GM23248 (cell line): ENCODE results near the gene FBP2. TPM values are rescaled to one million over a fixed set of nuclear protein-coding genes. Genes with fewer than 3 reads are reported as not detected.

ENCODE experiments used
- DNase-seq: peaks from one replicate; pipeline ENCODE4 v3.0.0-alpha.2; 2015
- H2AFZ ChIP-seq: fragments of 200-600 bp; sonication (generic); 2 replicates; pipeline ENCODE4 v1.6.1; 2016; ENCODE audit warnings: antibody characterized with exemption
- H3F3A ChIP-seq: fragments of 200-600 bp; sonication (generic); 2 replicates; pipeline ENCODE4 v1.6.1; 2016; ENCODE audit warnings: mild to moderate bottlenecking, antibody characterized with exemption, mixed run types; ENCODE audit not compliant: insufficient read depth
- H3K27ac ChIP-seq: fragments of 200-600 bp; sonication (generic); 2 replicates; pipeline ENCODE4 v1.5.1; 2016; ENCODE audit warnings: mild to moderate bottlenecking
- H3K27me3 ChIP-seq: fragments of 200-600 bp; sonication (generic); replicated peaks from 2 replicates; pipeline ENCODE4 v1.6.1; 2016; ENCODE audit warnings: mild to moderate bottlenecking; ENCODE audit not compliant: insufficient read depth
- H3K36me3 ChIP-seq: fragments of 200-600 bp; sonication (generic); 2 replicates; pipeline ENCODE4 v1.6.1; 2016; ENCODE audit warnings: low read depth, mild to moderate bottlenecking
- H3K4me1 ChIP-seq: fragments of 200-600 bp; sonication (generic); 2 replicates; pipeline ENCODE4 v1.6.1; 2016; ENCODE audit warnings: mild to moderate bottlenecking; ENCODE audit not compliant: insufficient read depth
- H3K4me2 ChIP-seq: fragments of 200-600 bp; sonication (generic); one replicate; pipeline ENCODE4 v1.6.1; 2016; ENCODE audit warnings: mild to moderate bottlenecking; ENCODE audit not compliant: unreplicated experiment
- H3K4me3 ChIP-seq: fragments of 200-600 bp; sonication (generic); 2 replicates; pipeline ENCODE4 v1.5.1; 2016; ENCODE audit warnings: mild to moderate bottlenecking
- H3K79me2 ChIP-seq: fragments of 200-600 bp; sonication (generic); 2 replicates; pipeline ENCODE4 v1.6.1; 2016; ENCODE audit warnings: mild to moderate bottlenecking; ENCODE audit not compliant: insufficient read depth
- H3K9ac ChIP-seq: fragments of 200-600 bp; sonication (generic); 2 replicates; pipeline ENCODE4 v1.6.1; 2016; ENCODE audit warnings: mild to moderate bottlenecking
- H3K9me2 ChIP-seq: fragments of 200-600 bp; sonication (generic); 2 replicates; pipeline ENCODE4 v1.6.1; 2016; ENCODE audit warnings: mixed run types, mild to moderate bottlenecking, moderate library complexity; ENCODE audit not compliant: insufficient read depth
- H3K9me3 ChIP-seq: fragments of 200-600 bp; sonication (generic); one replicate; pipeline ENCODE4 v1.6.1; 2017; ENCODE audit warnings: low read depth
- H4K20me1 ChIP-seq: fragments of 200-600 bp; sonication (generic); 2 replicates; pipeline ENCODE4 v1.6.0; 2016; ENCODE audit not compliant: insufficient read depth
- EZH2 ChIP-seq: fragments of 200-600 bp; sonication (generic); IDR thresholded peaks from 2 replicates; pipeline ENCODE4 v1.6.1; 2018; ENCODE audit warnings: antibody characterized with exemption, mild to moderate bottlenecking; ENCODE audit not compliant: insufficient read depth, poor library complexity, severe bottlenecking
- EZH2phosphoT487 ChIP-seq: fragments of 200-600 bp; sonication (generic); IDR thresholded peaks from 2 replicates; pipeline ENCODE4 v1.6.1; 2018; ENCODE audit warnings: antibody characterized with exemption, moderate library complexity, mild to moderate bottlenecking, low read depth; ENCODE audit not compliant: insufficient read depth
- WGBS, 2 experiments: methylation state at CpG; one replicate each; pipeline ENCODE4 v1.1.6; 2015 to 2017; ENCODE audit warnings: low lambda C conversion rate in 2 of 2, low coverage in 1 of 2; ENCODE audit errors: missing lambda C conversion rate in 2 of 2; 5-methylcytosine and 5-hydroxymethylcytosine counted together
- in situ Hi-C: fragments of 300-500 bp; cut with MboI; formaldehyde crosslinking; loops from 2 replicates; pipeline ENCODE4 v1.15.0; 2020
- polyA plus RNA-seq: library from polyadenylated mRNA; unstranded; fragments of >200 nt; fragmentation: Nextera tagmentation; extraction: Ambion mirVana; gene quantifications from 2 replicates; pipeline ENCODE4 v1.2.1, GENCODE V29; 2016
- total RNA-seq: library from RNA; depleted of rRNA; stranded (reverse); fragments of >200 nt; shearing (Covaris generic); gene quantifications from 2 replicates; pipeline ENCODE4 v1.2.3, GENCODE V29; 2014

Gene FBP2
- total and polyA plus RNA-seq, 2 experiments from 2014 or later, result not detected

GRCh38 chr9:94525396-94526035, 68.1 kb downstream of the FBP2 start:
- Histone ChIP-seq H3K27ac (no peak overlapping the region), H3F3A (no peaks in the 10 kb centered on the region), H3K9ac (no peak overlapping the region), H2AFZ (no peak overlapping the region), H3K4me3 (no peak overlapping the region), H3K27me3 (no peaks in the 10 kb centered on the region; the same call in 1 of the 2 replicates), H3K36me3 (no peaks in the 10 kb centered on the region), H3K4me2 (no peak overlapping the region), H4K20me1 (no peaks in the 10 kb centered on the region), H3K9me2 (no peaks in the 10 kb centered on the region), H3K9me3 (no peaks in the 10 kb centered on the region), H3K79me2 (no peaks in the 10 kb centered on the region), H3K4me1 (no peaks in the 10 kb centered on the region)
- in situ Hi-C loops, result no loop called here
- WGBS, 2 experiments, result 54 to 56% methylated on average over 7 of the region's 7 CpGs
- TF ChIP-seq EZH2 (no peak), EZH2phosphoT487 (no peak)
- DNase-seq, result no peak

DNA sequence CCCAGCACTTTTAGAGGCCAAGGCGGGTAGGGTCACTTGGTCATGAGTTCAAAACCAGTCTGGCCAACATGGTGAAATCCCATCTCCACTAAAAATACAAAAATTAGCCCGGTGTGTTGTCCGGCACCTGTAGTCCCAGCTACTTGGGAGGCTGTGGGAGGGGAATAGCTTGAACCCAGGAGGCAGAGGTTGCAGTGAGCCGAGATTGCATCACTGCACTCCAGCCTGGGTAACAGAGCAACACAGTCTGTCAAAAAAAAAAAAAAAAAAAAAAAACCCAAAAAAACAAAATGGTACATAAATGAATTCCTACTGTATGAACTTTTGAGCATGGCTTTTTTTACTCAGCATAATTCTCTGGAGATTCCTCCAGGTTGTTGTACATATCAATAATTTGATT, 76.4 kb downstream of the FBP2 start:
- no peak overlapping the region for H3K4me2 ChIP-seq
- H3K36me3 ChIP-seq, result no peaks in the 10 kb centered on the region
- in situ Hi-C loops, result no loop called here
- DNase-seq, result no peak
- no peaks in the 10 kb centered on the region for H3F3A ChIP-seq
- no peaks in the 10 kb centered on the region for H3K4me1 ChIP-seq
- H3K27me3 ChIP-seq, result no peaks in the 10 kb centered on the region; the same call in 1 of the 2 replicates
- no peaks in the 10 kb centered on the region for H4K20me1 ChIP-seq
- H3K4me3 ChIP-seq, result no peak overlapping the region
- no peak overlapping the region for H2AFZ ChIP-seq
- H3K9ac ChIP-seq, result no peak overlapping the region
- H3K9me3 ChIP-seq, result no peaks in the 10 kb centered on the region
- TF ChIP-seq EZH2phosphoT487 (no peak), EZH2 (no peak)
- no peaks in the 10 kb centered on the region for H3K9me2 ChIP-seq
- 55 to 57% methylated on average over 4 of the region's 4 CpGs for WGBS, 2 experiments
- H3K79me2 ChIP-seq, result no peaks in the 10 kb centered on the region
- H3K27ac ChIP-seq, result no peak overlapping the region

- 47 to 48% methylated on average over 3 of the region's 3 CpGs for WGBS, 2 experiments
- Histone ChIP-seq H3K27me3 (no peaks in the 10 kb centered on the region; the same call in none of the 2 replicates), H3K9me2 (no peaks in the 10 kb centered on the region), H4K20me1 (no peaks in the 10 kb centered on the region), H3F3A (no peaks in the 10 kb centered on the region), H3K27ac (no peak overlapping the region), H3K9me3 (no peaks in the 10 kb centered on the region), H3K4me3 (no peak overlapping the region), H3K9ac (no peak overlapping the region), H3K4me2 (no peak overlapping the region), H3K36me3 (no peaks in the 10 kb centered on the region), H2AFZ (no peak overlapping the region), H3K79me2 (no peaks in the 10 kb centered on the region), H3K4me1 (no peaks in the 10 kb centered on the region)
- DNase-seq, result no peak
- TF ChIP-seq EZH2, result no peak
- no peak for TF ChIP-seq EZH2phosphoT487
- in situ Hi-C loops, result no loop called here
Observed at GRCh38 chr9:94514722-94515121, 78.9 kb downstream of the FBP2 start.

DNA sequence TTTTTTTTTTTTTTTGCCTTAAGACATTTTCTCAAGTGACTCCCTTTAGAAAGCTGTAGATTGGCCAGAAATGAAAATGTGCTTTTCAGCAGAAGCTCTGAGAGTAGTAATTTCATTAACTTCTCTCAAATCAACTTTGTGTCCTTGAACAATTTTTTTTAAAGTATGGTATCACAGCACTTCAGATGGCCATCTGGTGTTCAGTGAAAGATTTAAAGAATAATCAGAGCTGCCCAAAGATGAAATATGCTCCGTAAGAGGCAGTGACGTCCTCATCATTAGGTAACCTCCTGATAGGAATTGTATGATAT, 81.7 kb downstream of the FBP2 start:
- H3K27ac ChIP-seq, result no peak overlapping the region
- no peaks in the 10 kb centered on the region for H3K4me1 ChIP-seq
- in situ Hi-C loops, result no loop called here
- no peaks in the 10 kb centered on the region for H3K9me2 ChIP-seq
- TF ChIP-seq EZH2phosphoT487, result no peak
- TF ChIP-seq EZH2, result no peak
- no peak overlapping the region for H3K4me2 ChIP-seq
- H3F3A ChIP-seq, result no peaks in the 10 kb centered on the region
- 8 to 13% methylated on average over 2 of the region's 2 CpGs for whole genome bisulfite sequencing, 2 experiments
- H3K9me3 ChIP-seq, result no peaks in the 10 kb centered on the region
- no peak overlapping the region for H2AFZ ChIP-seq
- no peak overlapping the region for H3K4me3 ChIP-seq
- H3K9ac ChIP-seq, result no peak overlapping the region
- DNase-seq, result no peak
- H3K79me2 ChIP-seq, result no peaks in the 10 kb centered on the region
- H4K20me1 ChIP-seq, result no peaks in the 10 kb centered on the region
- H3K36me3 ChIP-seq, result no peaks in the 10 kb centered on the region
- no peaks in the 10 kb centered on the region; the same call in none of the 2 replicates for H3K27me3 ChIP-seq
